Keratinocyte (primary cell): ENCODE data around the gene RHOA.

Source experiments
- EZH2 ChIP-seq: IDR thresholded peaks from one replicate; pipeline ENCODE4 v1.6.1; 2012; ENCODE audit warnings: inconsistent platforms, mild to moderate bottlenecking, low read length, moderate library complexity
- TF ChIP-seq, protein P1 (sequence below), 3 experiments: IDR thresholded peaks in 1 of 3; conservative IDR thresholded peaks in 1 of 3; optimal IDR thresholded peaks in 1 of 3; 2 replicates in 2 of 3; 3 replicates in 1 of 3; pipeline versions ENCODE3 to v1.5.1; 2011; ENCODE audit warnings: low read length in 3 of 3, mild to moderate bottlenecking in 3 of 3, moderate library complexity in 2 of 3, control low read depth in 1 of 3, inconsistent platforms in 1 of 3; ENCODE audit not compliant: insufficient read depth in 2 of 3; ENCODE audit errors: extremely low read depth in 1 of 3

DNA sequence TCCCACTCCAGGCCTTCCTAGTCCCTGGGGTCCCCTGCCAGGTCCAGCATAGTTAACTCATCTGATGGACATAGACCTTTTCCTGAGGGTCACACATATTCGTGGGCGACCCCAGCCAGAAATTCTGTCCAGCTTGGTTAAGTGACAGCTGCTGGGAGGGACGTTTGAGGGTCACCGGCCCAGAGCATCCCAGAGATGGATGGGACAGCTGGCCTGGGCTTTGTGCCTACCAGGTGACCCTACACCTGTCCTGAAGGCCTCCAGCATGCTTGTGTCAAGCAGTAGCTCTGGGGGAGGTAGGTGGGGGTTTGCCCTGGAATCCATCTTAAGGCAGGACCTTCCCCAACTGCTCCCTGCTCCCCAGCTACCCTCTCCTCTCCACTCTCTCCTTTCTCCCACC lies 49.2 kb upstream of the RHOA start:
- TF ChIP-seq, protein P1, sequence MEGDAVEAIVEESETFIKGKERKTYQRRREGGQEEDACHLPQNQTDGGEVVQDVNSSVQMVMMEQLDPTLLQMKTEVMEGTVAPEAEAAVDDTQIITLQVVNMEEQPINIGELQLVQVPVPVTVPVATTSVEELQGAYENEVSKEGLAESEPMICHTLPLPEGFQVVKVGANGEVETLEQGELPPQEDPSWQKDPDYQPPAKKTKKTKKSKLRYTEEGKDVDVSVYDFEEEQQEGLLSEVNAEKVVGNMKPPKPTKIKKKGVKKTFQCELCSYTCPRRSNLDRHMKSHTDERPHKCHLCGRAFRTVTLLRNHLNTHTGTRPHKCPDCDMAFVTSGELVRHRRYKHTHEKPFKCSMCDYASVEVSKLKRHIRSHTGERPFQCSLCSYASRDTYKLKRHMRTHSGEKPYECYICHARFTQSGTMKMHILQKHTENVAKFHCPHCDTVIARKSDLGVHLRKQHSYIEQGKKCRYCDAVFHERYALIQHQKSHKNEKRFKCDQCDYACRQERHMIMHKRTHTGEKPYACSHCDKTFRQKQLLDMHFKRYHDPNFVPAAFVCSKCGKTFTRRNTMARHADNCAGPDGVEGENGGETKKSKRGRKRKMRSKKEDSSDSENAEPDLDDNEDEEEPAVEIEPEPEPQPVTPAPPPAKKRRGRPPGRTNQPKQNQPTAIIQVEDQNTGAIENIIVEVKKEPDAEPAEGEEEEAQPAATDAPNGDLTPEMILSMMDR (optimal IDR thresholded peaks at IDR 0.05 in 1 of 3, IDR thresholded peaks at IDR 0.05 in 1 of 3, conservative IDR thresholded peaks at IDR 0.05 in 1 of 3; ENCODE audit: extremely low read depth in 1 of 3, insufficient read depth in 2 of 3, low read length in 3 of 3) = no peak
- no peak for TF ChIP-seq EZH2
